Activated CD8-positive, alpha-beta memory T cell treated with anti-CD3 and anti-CD28 coated beads, Interleukin-2, amount 50 U/mL, for 1 hour (primary cell): Measurements from ENCODE around the gene NAA10.

ENCODE experiments used
- DNase-seq: peaks from one replicate; pipeline ENCODE4 v3.0.0-alpha.2; 2020; ENCODE audit errors: extremely low read depth

NAA10 gene

DNA sequence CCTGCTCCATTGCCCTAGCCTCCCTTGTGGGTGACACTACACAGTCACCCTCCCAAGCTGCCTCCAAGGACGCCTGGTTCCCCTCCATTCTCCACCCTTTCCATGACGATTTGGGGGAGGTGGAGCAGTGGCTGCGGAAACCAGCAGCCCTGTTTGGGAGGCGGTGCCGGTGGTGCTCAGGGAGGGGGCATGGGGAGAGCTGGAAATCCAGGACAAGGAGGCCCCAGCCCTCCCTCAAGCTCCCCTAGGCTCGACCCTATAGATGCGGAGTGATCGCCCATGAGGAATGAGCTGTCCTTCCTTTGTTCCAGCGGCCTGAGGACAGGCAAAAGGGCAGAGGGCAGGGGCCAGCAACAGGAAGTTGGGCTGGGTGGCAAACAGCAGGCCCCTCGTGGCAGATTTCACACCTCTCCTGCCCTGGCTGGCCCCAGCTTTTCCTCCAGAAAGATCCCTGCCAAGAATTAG is 13.2 kb upstream of the NAA10 start:
- no peak for DNase-seq

DNA sequence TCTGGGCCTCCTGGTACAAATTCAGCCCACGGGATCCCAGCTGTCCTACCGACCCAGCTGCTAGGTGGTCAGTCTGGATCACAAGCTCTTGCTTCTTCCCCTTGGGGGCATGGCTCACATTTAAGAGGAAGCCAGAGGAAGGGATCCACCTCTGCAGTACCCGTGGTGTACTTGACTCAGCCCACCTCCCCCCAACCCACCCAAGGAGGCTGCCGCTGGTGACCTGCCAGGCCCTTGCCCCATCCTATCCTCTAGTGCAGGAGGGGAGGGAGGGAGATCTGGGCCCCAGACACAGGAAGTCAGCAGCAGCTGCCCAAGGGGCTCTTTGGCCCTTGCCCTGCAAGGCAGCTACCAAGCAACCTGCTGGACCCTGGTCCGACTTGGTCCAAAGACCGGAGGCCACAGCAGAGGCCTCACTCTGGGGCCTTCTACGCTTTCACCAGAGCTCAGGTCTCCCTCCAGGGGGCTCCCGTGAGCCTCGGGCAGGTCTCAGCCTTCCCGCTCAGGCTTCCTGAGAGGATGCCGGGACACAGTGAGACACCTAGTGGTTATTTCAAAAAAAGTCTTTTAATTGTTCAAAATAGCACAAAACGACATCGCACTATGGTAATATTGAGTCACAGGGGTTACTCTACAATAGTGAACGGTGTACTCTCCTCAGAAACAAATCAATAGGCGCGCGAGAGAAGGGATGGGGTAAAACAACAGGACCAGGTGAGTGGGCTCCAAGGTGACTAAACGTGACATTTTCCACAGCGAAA is 12.4 kb upstream of the NAA10 start:
- DNase-seq: no peak

DNA sequence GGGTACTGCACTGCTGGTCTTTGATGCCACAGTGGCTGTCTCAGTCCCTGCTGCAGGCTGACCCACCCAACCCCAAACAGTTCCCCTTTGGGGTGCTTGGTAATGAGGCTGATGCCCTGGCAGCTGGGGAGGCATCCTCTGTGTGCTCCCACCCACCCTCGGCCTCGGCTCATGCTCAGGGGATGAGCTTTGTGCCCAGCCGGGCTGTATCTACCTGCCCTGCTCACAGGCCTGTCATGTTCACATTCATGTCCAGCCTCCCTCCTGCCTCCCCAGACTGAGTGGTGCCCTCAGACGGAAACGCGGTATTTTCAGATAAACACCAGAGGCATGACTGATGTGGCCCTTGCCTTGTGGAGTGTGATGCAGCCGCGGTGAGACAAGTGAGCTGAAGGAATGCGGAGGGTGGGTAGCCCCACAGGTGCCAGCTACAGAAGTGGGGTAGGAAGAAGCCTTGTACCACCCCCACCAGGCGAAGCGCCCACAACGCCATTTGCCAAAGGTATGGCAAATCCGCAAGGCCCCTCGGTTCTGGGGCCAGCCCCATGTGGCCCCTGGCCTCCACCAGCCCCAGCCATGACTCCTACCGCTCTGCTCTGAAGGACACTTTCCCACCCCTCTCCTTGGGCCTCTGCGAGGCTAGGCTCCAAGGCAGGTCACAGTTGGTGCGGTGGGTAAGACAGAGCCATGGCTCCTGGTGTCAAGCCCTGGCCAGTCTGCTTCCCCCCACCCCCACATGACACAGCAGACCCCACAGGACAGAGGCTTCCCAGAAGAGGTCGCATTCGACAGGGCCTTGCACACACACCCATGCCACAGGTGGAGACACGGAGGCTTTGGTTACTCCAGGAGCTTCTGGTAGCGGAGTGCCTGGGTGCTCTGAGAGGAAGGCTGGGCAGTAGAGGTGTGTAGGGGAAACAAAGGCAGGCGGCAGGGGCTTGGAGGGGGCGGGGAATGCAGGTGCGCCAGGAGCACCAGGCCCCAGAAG is 11.4 kb upstream of the NAA10 start:
- no peak for DNase-seq

DNA sequence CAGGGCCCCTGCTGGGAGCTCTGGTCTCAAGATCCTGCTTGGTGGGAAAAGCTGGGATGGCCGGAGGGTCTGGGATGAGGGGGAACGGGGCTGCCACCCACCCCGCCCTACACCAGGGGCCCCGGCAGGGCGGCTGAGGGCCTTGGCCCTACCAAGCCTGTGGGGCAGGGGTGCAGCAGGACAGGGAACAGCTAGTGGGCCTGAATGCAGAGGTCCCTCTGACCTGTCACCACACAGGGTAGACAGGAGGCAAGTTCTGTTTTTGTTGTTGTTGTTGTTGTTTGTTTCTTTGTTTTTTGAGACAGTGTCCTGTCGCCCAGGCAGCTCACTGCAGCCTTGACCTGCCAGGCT is 9.9 kb upstream of the NAA10 start:
- no peak for DNase-seq

DNA sequence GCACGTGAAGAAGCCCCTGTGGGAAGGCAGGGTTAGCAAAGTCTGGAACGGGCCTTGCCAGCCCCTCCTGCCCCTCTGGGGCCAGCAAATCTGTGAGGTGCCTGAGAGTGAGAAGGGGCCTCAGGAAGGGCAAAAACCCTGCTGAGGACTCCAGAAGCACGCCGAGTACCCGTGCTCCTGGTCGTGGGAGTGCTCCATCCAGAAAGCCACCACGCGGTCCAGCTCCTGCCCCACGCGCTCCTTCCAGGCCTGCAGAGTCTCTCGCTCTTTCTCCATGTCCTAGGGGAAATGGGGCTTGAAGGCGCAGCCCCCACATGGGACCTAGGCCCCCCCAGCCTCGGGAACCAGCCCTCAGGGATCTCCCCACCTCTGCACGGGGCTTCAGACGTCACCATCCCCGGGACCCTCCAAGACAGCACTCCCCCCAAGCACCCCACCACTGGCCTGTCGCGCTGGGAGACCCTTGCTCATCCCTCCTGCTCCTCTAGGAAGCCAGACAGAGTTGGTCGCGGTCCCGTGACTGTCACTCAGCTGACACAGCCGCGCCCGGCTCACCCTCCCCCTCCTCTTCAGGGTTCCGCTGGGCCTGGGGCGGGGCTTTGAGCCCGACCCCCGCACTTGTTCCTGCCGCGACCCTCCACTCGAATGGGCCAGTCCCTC is 9.4 kb upstream of the NAA10 start, which contains the start of gene RENBP:
Gene RENBP, minus strand, starts transcription at position 504 of the 660 bp plus-strand sequence. Its CDS starts 33 bp downstream, at position 471.
- DNase-seq: no peak

DNA sequence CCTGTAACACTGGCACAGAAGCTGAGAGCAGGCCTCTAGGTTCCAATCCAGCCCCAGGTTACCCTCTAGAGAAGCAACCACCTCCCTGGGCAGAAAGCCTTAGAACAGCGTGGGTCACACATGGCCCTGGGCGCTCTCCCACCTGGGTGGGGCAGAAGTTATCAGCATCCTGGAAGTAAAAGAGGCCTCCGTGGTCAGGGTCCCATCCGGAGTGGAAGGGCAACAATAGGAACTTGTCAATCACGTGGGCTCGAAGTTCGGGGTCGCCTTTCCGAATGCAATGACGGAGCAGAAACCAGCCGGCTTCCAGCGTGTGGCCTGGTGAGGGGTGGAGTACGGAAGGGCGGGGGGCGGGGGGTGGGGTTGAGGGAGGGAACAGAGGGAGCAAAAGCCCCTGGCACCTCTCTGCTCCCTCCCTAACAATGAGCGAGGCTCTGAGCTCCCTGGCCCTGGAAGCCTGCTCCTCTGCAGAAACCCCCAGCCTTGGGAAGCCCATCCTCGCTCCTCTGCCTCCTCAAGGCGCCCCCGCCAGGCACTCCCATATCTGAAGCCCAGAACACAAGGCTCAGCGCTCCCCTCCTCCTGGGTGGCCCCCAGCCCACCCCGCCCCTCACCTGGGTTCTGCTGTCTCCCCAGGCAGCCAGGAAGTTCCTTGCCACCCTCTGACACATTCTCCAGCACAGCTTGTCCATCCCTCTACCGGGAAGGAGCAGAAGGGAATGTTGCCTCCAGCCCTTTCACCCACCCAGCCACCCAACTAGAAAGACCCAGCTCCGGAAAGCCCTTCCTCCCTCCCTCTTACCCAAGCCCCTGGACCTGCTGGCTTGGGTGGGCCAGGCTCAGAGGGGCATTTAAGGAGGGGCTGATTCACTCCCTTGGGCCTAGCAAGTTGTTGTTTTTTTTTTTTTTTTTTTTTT is 6.8 kb upstream of the NAA10 start:
- DNase-seq: no peak

DNA sequence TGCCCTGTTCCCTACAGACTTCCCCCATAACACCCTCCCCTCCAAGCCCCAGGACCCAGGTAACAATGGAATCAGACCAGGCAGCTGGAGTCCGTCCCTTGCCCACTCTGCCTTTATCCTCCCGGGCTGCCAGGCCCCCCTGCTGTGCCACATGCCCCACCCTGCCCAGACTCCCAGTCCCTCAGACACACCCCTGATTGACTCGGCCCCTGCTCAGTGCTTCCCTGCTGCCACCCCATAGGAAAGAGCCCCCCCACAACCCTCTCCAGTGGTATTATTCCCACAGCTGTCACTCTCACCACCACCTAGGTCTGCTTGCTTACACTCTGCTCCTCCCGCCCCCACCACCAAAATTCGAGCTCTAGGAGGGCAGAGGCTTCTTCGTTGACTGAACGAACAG is 4.7 kb upstream of the NAA10 start:
- DNase-seq: no peak

DNA sequence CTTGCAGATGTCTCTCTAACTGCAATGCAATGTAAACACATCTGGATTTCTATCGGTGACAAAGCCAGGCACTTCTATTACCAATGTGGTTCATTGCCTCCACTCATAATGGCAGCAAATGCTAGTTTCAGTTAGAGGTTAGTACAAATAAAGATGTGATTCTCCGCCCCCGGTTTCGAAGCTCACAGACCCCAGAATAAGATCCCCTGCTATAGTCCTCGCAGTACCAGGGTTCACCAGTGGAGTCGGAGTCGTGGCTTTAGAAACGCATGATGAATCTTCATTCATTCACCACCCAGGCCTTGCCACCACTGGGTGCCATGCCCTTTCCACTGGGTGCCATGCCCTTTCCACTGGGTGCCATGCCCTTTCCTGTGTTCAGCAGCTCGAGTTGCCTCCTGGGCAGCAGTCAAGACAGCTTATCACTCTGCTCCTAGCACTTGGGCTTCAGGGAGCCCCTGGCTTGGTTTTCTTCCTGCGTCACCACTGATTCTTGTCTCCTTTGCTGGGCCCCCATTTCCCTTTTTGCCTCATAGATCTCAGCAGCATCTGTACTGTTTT is 3.5 kb upstream of the NAA10 start:
- no peak for DNase-seq

DNA sequence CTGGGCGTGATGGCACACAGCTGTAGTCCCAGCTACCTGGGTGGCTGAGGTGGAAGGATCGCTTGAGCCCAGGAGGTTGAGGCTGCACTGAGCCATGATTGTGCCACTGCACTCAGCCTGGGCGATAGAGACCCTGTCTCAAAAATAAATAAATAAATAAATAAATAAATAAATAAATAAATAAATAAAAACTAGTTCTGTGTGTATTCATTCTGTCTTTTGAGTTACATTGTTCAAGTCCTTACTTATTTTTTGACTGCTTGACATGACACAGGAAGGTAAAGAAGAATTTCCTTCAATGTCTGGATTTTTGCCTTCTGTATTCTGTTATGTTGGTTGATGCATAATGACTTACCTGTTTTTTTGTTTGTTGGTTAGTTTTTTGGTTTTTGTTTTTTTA is 2.2 kb upstream of the NAA10 start:
- DNase-seq: no peak

DNA sequence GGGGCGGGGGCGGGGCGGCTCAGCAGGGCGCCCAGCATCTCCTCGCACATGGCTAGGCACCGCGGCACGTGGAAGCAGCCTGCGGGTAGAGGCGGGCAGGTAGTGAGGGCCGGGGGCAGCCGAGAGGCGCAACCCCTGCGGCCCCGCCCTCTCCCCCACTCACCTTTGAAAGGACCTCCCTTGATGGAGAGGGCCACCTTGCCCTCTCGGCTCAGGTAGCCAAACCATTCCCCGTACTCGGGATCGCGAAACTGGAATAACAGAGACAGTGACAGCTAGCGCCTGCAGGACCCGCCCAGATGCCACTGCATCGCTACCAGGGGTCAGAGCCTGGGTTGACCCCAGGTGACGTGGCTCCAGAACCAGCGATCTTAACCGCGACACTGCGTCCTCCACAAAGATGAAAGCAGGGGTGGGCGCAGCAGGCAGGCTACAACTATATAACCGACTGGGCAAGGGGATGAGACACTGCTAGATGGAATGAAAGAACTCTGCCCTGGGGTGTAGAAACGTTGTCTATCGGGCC is 552 bp upstream of the NAA10 start:
- no peak for DNase-seq

DNA sequence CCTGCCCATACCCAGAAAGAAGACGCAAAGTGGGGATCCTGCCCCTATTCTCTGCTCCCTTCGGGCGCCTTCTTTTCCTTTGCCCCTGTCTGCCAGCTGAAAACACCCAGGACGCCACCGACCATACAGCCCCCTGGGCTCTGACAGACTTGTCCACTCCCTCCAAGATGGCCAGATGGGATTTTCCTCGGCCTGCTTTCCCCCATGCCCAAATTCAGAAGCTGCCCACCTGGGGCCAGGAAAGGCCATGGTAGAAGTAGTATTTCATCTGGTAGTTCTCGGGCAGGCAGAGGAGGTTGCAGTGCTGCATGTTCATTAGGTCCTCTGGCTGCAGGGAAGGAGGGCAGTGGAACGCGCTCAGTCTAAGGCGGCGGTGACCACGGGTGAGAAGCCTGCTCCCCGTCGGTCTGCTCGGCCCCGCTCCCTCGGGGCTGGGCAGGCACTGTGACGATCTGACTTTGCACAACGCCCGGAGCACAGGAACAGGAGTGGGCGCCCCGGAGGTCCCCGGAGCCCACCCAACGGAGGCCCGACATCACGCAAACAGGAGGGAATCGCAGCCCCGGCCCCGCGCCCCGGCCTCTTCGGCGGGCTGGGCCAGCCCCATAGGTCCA is 582 bp downstream of the NAA10 start:
- DNase-seq: no peak

DNA sequence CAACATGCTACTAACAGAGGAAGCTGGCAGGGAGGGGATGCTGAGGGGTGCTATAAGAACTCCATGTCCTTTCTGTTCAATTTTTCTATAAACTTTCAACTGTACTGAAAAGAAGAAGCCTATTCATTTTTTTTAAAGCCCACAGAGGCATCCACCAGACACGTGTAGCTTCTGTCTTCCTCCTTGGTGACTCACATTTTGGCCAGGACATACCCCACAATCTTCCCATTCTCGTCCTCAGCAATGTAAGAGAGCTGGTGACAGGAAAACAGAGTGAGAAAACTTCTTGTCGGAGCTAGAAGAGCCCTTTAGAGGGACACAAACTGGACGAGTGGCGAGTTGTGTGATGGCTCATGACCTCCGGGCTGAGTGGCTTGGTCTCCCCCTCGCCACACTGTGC is 1.1 kb downstream of the NAA10 start:
- DNase-seq: no peak

DNA sequence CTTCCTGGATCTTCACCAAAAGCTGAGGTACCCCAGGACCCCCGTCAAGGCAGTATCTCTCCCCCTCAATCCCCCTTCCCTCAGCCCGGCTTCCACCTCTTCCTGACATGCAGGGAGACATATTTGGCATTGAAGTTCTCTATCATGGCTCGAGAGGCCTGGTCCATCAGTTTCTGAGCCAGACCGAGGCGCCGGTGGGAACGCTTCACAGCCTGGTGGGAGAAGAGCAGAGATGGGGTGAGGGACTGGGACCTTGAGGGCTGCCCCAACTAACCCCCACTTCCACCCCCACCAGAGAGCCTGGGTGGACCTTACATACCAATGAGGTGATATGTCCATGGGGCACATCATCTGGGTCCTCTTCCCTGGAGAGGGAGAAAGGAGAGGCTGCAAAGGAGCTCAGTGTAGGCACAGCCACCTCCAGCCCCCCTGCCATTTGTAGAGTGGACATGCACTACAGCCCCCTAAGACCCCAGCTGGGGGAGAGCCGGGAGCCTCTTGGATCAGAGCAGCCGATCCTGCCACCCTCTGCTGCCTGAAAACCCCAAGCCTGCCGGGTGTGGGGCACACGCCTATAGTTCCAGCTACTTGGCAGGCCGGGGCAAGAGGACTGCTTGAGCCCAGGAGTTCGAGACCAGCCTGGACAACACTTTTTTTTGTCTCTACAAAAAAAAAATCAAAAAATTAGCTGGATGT is 2.5 kb downstream of the NAA10 start:
- DNase-seq: no peak

DNA sequence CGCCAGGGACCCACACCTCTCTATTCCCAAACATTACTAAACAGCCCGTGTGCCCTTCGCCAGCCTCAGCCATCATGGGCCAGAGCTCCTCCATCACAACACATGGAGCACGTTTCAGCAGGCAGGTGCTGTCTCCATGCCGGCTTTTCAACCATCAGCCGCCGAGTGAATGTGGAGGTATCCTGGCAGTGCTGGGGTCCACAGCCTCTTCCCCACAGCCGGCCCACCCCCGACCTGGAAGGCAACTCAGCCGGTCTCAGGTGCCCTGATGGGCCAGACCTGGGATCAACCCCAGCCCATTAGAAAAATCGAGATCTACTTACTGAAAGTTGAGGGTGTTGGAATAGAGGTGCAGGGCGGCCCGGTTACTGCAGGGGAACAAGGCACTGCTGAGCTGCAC is 3.1 kb downstream of the NAA10 start:
- DNase-seq: no peak

DNA sequence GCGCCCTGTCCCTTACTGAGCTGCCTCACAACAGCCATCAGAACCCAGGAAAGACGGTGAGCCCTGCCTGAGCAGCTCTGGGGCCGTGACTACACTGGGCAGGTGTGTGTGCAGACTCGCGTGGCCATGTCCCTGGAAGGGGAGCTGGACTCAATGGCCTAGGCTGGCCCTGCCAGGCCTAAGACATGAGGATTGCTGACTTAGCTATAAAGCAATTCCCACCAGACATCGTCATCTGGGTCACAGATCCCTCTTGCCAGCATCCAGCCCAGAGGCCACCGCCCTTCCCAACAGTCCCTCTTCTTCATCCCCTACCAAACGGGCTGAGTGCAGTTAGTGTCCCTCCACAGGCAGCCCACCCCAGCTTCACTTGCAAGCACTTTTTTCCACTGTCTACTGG is 3.7 kb downstream of the NAA10 start:
- no peak for DNase-seq

DNA sequence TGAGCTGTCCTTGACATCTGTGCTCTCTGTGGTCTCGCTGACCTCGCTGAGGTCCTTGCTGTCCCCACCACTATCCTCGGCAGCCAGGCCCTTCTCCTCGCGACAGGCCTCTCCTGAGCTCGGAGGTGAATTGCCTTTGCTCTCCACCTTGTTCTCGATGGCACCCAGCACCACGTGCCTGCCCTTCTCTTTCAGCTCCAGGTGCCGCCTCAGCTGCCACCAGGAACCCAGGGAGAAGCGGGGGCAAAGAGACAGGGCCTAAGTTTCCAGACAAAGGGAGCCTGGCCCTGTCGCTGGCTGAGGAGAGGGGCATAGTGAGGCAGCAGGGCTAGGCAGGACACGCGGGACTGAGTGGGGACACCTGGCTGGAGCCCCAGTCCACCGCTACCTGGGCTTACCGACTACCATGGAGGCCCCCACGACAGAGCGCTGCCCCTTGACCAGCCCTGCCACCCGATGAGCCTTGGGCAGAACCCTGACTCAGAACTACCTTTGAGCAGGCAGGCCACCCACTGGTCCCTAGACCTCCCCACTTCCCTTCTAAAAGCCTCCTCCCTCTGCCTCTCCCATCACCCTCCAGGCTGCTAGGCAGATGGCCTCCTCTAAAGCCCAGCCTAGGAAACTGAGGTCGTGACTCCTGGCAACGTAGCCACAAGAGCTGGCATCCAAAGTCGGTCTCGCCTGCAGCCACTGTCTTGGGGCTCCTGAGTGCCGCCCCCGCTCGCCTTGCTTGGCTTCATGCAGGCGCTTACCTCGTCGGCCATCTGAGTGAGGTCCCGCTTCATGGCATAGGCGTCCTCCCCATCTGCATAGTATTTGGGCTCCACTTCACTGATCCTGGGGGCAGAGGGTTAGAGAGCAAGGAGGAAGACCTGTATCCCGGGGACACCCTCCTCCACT is 4.6 kb downstream of the NAA10 start:
- DNase-seq: no peak

DNA sequence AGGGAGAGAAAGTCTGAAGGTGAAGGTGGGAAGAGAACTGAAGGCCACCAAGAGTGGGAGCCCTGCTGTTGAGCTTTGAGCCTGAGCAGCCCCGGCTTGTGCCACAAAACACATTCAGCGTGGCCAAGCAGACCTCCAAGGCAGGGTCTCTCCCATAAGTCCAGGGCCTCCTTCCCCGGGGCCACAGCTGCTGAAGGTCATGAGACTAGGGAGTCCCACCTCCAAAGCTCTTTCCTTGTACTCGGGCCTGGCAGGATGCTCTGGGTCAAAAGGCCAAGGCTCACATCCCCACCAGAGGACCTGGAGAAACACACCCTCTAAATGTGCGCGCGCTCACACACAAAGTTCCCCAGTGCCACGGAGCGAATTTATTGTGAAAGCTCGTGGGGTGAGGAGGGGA is 5.3 kb downstream of the NAA10 start:
- no peak for DNase-seq

DNA sequence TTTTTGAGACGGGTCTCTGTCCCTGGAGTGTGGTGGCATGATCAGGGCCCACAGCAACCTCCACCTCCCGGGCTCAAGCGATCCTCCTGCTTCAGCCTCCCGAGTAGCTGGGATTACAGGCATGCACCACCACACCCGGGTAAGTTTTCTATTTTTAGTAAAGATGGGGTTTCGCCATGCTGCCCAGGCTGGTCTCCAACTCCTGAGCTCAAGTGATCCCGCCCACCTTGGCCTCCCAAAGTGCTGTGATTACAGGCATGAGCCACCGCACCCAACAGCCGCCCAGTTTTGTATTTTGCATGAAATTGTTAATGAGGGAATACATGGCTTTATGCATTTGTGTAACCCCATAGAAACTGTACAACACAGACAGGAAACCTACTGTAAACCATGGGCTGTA is 6.0 kb downstream of the NAA10 start:
- no peak for DNase-seq
